PFSK-1 (cell line): Measurements from ENCODE around the gene DNASE1L2.

Experiments used
- POLR2AphosphoS5 ChIP-seq: IDR thresholded peaks from 2 replicates; pipeline ENCODE4 v1.6.1; 2012; ENCODE audit warnings: low read depth, mild to moderate bottlenecking, control low read depth, low read length, moderate library complexity
- TF ChIP-seq, protein P1 (sequence below), 2 experiments: IDR thresholded peaks; 2 replicates each; pipeline versions ENCODE4 v1.6.1 to v1.8.0; 2011 to 2012; ENCODE audit warnings: low read depth in 2 of 2, low read length in 2 of 2, control low read depth in 1 of 2, inconsistent platforms in 1 of 2, mild to moderate bottlenecking in 1 of 2, moderate library complexity in 1 of 2; ENCODE audit not compliant: insufficient read depth in 1 of 2

DNA sequence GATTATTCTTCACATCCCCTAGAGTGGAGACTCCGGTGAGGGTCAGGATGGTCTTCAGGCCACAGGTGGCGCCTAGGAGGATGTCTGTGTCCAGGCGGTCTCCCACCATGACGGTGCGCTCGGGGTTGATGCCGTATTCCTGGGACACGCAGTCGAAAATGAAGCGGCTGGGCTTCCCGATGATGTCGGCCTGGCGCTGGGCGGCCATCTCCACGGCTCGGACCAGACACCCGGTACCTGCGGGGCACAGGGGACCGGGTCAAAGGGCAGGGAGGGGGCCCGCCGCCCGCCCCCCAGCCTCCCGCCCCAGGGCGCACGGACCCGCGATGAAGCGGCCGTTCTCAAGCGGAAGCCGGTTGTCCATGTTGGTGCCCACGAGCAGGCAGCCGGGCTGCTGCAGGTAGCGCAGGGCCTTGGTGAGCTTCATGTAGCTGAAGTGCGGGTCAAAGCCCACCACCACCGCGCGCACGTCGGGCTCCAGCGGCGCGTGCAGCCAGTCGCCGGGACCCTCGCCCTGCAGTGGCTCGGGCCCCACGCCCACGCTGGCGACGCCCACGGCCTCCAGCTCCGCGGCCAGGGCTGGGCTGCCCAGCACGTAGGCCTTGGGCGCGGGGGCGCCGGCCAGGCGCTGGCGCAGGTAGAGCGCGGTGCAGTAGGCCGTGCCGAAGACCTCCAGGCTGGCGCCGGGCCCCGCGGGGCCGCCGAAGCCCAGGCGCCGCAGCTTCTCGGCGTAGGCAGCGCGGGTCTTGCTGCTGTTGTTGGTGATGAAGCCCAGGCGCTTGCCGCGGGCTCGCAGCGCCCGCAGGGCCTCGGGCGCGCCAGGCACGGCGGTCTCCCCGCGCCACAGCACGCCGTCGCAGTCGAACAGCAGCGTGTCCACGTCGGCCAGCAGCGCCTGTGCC is 22.2 kb upstream of the DNASE1L2 start:
- TF ChIP-seq POLR2AphosphoS5: no peak
- TF ChIP-seq, protein P1, sequence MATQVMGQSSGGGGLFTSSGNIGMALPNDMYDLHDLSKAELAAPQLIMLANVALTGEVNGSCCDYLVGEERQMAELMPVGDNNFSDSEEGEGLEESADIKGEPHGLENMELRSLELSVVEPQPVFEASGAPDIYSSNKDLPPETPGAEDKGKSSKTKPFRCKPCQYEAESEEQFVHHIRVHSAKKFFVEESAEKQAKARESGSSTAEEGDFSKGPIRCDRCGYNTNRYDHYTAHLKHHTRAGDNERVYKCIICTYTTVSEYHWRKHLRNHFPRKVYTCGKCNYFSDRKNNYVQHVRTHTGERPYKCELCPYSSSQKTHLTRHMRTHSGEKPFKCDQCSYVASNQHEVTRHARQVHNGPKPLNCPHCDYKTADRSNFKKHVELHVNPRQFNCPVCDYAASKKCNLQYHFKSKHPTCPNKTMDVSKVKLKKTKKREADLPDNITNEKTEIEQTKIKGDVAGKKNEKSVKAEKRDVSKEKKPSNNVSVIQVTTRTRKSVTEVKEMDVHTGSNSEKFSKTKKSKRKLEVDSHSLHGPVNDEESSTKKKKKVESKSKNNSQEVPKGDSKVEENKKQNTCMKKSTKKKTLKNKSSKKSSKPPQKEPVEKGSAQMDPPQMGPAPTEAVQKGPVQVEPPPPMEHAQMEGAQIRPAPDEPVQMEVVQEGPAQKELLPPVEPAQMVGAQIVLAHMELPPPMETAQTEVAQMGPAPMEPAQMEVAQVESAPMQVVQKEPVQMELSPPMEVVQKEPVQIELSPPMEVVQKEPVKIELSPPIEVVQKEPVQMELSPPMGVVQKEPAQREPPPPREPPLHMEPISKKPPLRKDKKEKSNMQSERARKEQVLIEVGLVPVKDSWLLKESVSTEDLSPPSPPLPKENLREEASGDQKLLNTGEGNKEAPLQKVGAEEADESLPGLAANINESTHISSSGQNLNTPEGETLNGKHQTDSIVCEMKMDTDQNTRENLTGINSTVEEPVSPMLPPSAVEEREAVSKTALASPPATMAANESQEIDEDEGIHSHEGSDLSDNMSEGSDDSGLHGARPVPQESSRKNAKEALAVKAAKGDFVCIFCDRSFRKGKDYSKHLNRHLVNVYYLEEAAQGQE (IDR thresholded peaks at IDR 0.05; ENCODE audit: insufficient read depth in 1 of 2, low read depth in 2 of 2, low read length in 2 of 2): no peak
